RPMI8226 (cell line): Measurements from ENCODE around the gene CDY1.
"Not testable (repeated sequence)": the region's sequence is repeated elsewhere in the genome, so short reads cannot be mapped to it uniquely, and the experiment has no call there.

ENCODE experiments used
- DNase-seq: peaks from one replicate; pipeline ENCODE4 v3.0.0-alpha.2; 2015

CDY1 gene, protein sequence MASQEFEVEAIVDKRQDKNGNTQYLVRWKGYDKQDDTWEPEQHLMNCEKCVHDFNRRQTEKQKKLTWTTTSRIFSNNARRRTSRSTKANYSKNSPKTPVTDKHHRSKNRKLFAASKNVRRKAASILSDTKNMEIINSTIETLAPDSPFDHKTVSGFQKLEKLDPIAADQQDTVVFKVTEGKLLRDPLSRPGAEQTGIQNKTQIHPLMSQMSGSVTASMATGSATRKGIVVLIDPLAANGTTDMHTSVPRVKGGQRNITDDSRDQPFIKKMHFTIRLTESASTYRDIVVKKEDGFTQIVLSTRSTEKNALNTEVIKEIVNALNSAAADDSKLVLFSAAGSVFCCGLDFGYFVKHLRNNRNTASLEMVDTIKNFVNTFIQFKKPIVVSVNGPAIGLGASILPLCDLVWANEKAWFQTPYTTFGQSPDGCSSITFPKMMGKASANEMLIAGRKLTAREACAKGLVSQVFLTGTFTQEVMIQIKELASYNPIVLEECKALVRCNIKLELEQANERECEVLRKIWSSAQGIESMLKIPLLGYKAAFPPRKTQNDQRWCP

DNA sequence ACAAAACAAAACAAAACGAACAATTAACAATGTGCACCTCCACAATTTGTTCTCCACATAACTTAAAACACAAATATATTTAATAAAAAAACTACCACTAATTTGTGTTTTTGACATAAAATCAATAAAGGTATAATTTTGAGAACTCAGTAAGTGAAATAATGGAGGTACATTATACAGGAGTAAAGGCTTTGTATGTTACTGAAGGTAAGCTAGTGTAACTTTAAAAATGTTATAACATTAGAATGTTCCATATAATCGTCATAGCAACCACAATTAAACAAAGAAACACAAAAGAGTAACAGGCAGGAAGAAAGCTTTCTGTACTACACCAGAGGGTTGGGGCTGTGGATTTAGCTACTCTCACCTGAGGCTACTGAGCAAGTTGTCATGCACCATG lies at the start of gene CDY1:
Gene CDY1 (plus strand): TSS at position 301 of the 400 bp plus-strand sequence. CDS start 326 bp downstream, outside the sequence.
- not testable (repeated sequence) for DNase-seq

DNA sequence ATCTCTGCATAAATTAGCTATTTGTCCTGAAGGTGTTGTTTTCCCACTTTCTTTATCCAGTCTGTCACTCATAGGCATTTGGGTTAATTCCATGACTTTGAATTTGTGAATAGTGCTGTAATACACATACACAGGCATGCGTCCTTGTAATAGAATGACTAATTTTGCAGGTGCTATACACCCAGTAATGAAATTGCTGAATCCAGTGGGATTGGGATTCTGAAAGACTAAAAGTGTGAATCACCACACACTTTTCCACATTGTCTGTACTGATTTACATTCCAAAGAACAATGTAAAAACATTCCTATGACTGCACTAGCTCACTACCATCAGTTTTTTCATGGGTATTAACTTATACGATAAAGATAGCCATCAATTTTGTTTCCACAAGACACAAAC lies 28.6 kb upstream of the CDY1 start:
- DNase-seq, result not testable (repeated sequence)

DNA sequence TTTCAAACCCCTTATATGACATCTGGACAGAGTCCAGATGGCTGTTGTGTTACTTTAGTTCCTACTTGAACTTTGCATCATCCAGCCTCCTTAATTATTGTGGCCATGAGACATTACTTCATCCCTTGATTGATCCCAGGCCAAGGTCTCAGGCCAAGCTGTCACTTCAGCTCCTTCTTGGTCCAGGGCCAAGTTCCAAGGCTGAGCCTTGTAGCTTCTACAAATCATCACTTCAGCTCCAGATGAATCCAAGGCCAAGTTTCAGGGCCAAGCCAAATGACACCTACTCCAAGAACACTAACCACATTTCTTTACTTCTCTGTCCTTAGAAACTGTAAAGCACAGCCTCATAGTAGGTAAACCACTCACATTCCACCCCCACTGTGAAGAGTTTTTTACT lies 1.7 kb upstream of the CDY1 start:
- not testable (repeated sequence) for DNase-seq

DNA sequence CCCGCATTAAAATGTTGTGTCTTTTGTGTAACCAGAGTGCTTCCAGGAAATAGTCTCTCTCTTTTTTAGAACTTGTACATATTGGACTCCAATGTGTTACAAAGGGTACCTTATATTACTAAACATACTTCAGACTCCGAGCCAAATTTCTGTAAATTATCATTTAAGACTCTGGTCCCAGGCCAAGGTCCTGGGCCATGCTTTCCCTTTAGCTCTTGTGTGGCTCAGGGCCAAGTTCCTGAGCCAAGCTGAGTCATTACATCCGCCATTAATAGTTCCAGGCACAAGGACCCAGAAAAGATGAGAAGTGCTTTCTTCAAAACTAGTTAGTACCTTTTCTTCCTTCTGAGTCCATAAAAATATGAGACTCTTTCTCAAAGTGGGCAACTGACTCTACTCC lies 4.6 kb downstream of the CDY1 start:
- DNase-seq, result not testable (repeated sequence)

DNA sequence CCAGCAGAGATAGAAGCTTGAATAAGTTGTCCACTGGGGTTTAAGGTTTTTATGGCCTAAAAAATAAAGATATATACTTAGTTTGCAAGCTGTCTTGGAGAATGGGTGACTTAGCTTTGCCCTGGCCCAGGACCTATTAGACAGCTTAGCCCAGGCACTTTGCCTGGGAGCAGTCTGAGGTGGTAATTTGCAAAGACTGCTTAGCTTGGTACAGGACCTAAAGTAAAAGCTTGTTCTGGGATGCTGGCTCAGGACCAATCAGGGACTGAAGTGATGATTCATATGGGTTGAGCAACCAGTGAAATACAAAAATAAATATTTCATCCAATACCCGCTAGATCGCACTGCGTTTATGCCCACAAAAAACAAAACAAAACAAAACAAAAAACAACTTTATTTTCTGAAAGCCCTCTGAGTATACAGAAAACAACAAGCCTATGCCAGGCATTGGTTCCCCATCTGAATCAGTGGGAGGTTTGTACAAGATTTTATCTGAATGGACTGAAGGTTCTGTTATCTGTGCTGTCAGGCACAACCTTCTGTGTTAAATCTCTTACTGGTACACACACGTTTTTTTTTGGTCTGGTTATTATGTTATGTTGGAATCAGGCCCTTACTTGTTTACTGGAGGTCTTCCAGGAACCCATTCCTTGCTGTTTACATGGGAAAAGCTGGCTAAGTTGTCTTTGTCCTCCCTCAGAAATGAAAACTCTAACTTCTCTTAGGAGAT lies 8.6 kb downstream of the CDY1 start:
- not testable (repeated sequence) for DNase-seq

DNA sequence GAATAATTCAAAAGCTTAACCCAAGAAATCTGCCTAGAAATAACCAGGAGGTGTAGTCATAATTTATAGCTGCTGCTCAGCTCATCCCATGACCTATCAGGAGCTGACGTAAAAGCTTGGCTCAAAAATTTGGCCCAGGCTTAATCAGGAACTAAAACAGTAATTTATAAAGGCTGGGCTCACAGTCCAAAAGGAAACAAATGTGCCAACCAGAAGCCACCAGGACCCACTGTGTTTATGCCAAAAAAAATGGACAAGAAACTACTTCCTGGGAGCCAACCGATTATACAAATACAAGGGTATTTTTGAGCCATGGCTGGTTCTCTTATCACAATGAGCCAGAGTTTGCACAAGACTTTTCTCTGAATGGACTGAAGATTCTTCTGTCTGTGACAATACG lies 17.9 kb downstream of the CDY1 start:
- DNase-seq, result not testable (repeated sequence)

DNA sequence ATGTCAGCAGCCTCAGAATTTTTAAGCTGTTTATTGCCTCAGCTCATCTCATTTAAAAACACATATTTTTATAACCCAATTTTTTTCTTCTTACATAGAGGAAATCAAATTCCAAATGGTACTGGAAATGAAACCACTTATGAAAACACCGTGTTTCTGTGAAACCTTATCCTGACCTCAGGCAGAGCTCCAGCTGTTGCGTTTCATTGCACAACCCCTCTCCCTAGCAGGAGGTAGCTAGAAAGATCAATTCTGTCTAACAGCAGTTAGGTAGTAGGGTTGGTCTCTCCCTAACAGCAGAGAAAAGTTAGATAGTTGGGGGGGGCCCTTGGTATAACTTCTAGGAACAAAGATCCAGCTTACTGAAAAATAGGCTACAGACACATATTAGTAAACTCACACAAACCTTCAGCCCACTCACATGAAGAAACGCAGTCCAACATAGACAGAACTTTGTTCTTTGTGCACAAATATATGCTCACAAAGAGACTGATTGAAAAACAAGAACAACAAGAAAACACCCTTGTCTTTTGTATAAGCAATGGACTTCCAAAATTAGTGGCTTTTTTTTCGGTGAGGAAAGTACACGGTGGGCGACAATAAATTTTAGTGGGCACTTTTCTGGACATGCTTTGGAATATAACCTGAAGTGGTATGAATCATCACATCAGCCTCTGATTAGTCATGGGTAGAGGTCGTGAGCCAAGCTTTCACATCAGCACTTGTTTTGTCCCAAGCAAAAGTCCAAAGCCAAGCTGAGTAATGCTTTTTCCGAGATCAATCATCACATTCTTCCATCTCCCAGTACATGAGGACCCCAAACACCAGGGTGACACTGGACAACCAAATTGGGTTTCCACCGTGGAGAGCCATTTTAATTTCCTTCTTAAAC lies 21.4 kb downstream of the CDY1 start:
- not testable (repeated sequence) for DNase-seq
